H9 (cell line): ENCODE measurements around the gene CFDP1. TPM values are rescaled to one million over a fixed set of nuclear protein-coding genes. Genes with fewer than 3 reads are reported as not detected.

ENCODE experiments used
- DNase-seq: peaks from one replicate; pipeline ENCODE4 v3.0.0-alpha.2; 2017
- H2AFZ ChIP-seq: one replicate; pipeline ENCODE4 v1.6.1; 2013; ENCODE audit warnings: mild to moderate bottlenecking, low read length, control low read depth, moderate library complexity
- H2AK5ac ChIP-seq: 2 replicates; pipeline ENCODE4 v1.6.1; 2013; ENCODE audit warnings: low read length, control low read depth, mixed read lengths; ENCODE audit not compliant: insufficient read length
- H2BK120ac ChIP-seq: one replicate; pipeline ENCODE4 v1.6.1; 2013; ENCODE audit warnings: low read depth, mild to moderate bottlenecking, low read length, control low read depth, inconsistent platforms; ENCODE audit not compliant: poor library complexity, severe bottlenecking
- H2BK12ac ChIP-seq: 2 replicates; pipeline ENCODE4 v1.6.1; 2013; ENCODE audit warnings: low read length, control low read depth, mixed read lengths, low read depth; ENCODE audit not compliant: insufficient read length
- H2BK15ac ChIP-seq: 2 replicates; pipeline ENCODE4 v1.6.1; 2013; ENCODE audit warnings: low read depth, low read length, control low read depth
- H2BK20ac ChIP-seq: one replicate; pipeline ENCODE4 v1.6.1; 2013; ENCODE audit warnings: low read depth, mild to moderate bottlenecking, low read length, control low read depth, inconsistent platforms; ENCODE audit not compliant: poor library complexity, severe bottlenecking
- H2BK5ac ChIP-seq: 2 replicates; pipeline ENCODE4 v1.6.1; 2013; ENCODE audit warnings: low read length, control low read depth, mixed read lengths; ENCODE audit not compliant: insufficient read length
- H3K14ac ChIP-seq: 2 replicates; pipeline ENCODE4 v1.6.1; 2013; ENCODE audit warnings: low read length, control low read depth; ENCODE audit not compliant: insufficient read depth
- H3K18ac ChIP-seq: 2 replicates; pipeline ENCODE4 v1.6.1; 2013; ENCODE audit warnings: low read depth, mild to moderate bottlenecking, mixed read lengths, low read length, control low read depth; ENCODE audit not compliant: insufficient read length
- H3K23ac ChIP-seq: 2 replicates; pipeline ENCODE4 v1.6.1; 2013; ENCODE audit warnings: low read length, control low read depth, mixed read lengths, low read depth; ENCODE audit not compliant: insufficient read length
- H3K23me2 ChIP-seq: 2 replicates; pipeline ENCODE4 v1.6.1; 2013; ENCODE audit warnings: low read depth, mild to moderate bottlenecking, mixed read lengths, low read length, control low read depth; ENCODE audit not compliant: insufficient read length, poor library complexity, severe bottlenecking
- H3K27ac ChIP-seq: 2 replicates; pipeline ENCODE4 v1.5.1; 2013; ENCODE audit warnings: low read length, control low read depth, mixed read lengths, low read depth; ENCODE audit not compliant: insufficient read length
- H3K27me3 ChIP-seq: 2 replicates; pipeline ENCODE4 v1.6.1; 2013; ENCODE audit warnings: low read length, control low read depth, inconsistent platforms; ENCODE audit not compliant: insufficient read depth
- H3K4ac ChIP-seq: 2 replicates; pipeline ENCODE4 v1.6.1; 2013; ENCODE audit warnings: low read depth, mild to moderate bottlenecking, control low read depth, inconsistent platforms, low read length, moderate library complexity
- H3K4me1 ChIP-seq: 2 replicates; pipeline ENCODE4 v1.6.1; 2013; ENCODE audit warnings: low read length, control low read depth, inconsistent platforms; ENCODE audit not compliant: insufficient read depth
- H3K4me2 ChIP-seq: 2 replicates; pipeline ENCODE4 v1.6.1; 2013; ENCODE audit warnings: low read length, control low read depth, mixed read lengths; ENCODE audit not compliant: insufficient read length, insufficient read depth
- H3K56ac ChIP-seq: 2 replicates; pipeline ENCODE4 v1.6.1; 2013; ENCODE audit warnings: low read depth, mild to moderate bottlenecking, mixed read lengths, low read length, control low read depth; ENCODE audit not compliant: insufficient read length
- H3K79me1 ChIP-seq: 2 replicates; pipeline ENCODE4 v1.6.1; 2013; ENCODE audit warnings: low read depth, mild to moderate bottlenecking, moderate library complexity, low read length, control low read depth, inconsistent platforms; ENCODE audit not compliant: insufficient read depth, poor library complexity, severe bottlenecking
- H3K79me2 ChIP-seq: 2 replicates; pipeline ENCODE4 v1.6.1; 2013; ENCODE audit warnings: low read length, control low read depth, inconsistent platforms; ENCODE audit not compliant: insufficient read depth
- H3K9ac ChIP-seq: 2 replicates; pipeline ENCODE4 v1.6.1; 2013; ENCODE audit warnings: low read length, control low read depth, mixed read lengths; ENCODE audit not compliant: insufficient read length; ENCODE audit errors: extremely low read depth
- H3K9me3 ChIP-seq: one replicate; pipeline ENCODE4 v1.6.1; 2013; ENCODE audit warnings: low read depth, low read length, inconsistent platforms; ENCODE audit not compliant: control insufficient read depth
- H3T11ph ChIP-seq: one replicate; pipeline ENCODE4 v1.6.1; 2013; ENCODE audit warnings: mild to moderate bottlenecking, low read length, control low read depth, inconsistent platforms
- H4K20me1 ChIP-seq: one replicate; pipeline ENCODE4 v1.6.1; 2013; ENCODE audit not compliant: control insufficient read depth, insufficient read length, insufficient read depth
- H4K5ac ChIP-seq: 2 replicates; pipeline ENCODE4 v1.6.1; 2013; ENCODE audit warnings: low read depth, mild to moderate bottlenecking, mixed read lengths, low read length, control low read depth; ENCODE audit not compliant: insufficient read length
- H4K8ac ChIP-seq: replicated peaks from 2 replicates; pipeline ENCODE4 v1.6.1; 2013; ENCODE audit warnings: low read length, control low read depth, mixed read lengths, low read depth; ENCODE audit not compliant: insufficient read length
- H4K91ac ChIP-seq: 2 replicates; pipeline ENCODE4 v1.6.1; 2013; ENCODE audit warnings: low read depth, mild to moderate bottlenecking, moderate library complexity, mixed read lengths, low read length, control low read depth; ENCODE audit not compliant: insufficient read length
- H3K27ac Mint-ChIP-seq, 3 experiments: 2 replicates in 2 of 3; 3 replicates in 1 of 3; pipeline ENCODE4 v1.8.0; 2020 to 2021; ENCODE audit warnings: mixed read lengths in 3 of 3, mild to moderate bottlenecking in 1 of 3, moderate library complexity in 1 of 3
- H3K27me3 Mint-ChIP-seq: 2 replicates; pipeline ENCODE4 v1.8.0; 2021; ENCODE audit warnings: low read depth, mild to moderate bottlenecking, moderate library complexity, mixed read lengths
- H3K36me3 Mint-ChIP-seq, 3 experiments: 2 replicates in 2 of 3; 3 replicates in 1 of 3; pipeline ENCODE4 v1.8.0; 2020 to 2021; ENCODE audit warnings: low read depth in 3 of 3, mixed read lengths in 3 of 3; ENCODE audit not compliant: insufficient read depth in 1 of 3
- H3K4me1 Mint-ChIP-seq, 2 experiments: 2 replicates each; pipeline ENCODE4 v1.8.0; 2020; ENCODE audit warnings: mixed read lengths in 2 of 2
- H3K4me3 Mint-ChIP-seq, 2 experiments: 2 replicates in 1 of 2; 3 replicates in 1 of 2; pipeline ENCODE4 v1.8.0; 2020 to 2021; ENCODE audit warnings: mild to moderate bottlenecking in 2 of 2, mixed read lengths in 2 of 2, moderate library complexity in 1 of 2
- H3K9me3 Mint-ChIP-seq, 2 experiments: 2 replicates in 1 of 2; 3 replicates in 1 of 2; pipeline ENCODE4 v1.8.0; 2020; ENCODE audit warnings: mild to moderate bottlenecking in 2 of 2, mixed read lengths in 2 of 2, moderate library complexity in 1 of 2
- CTCF ChIP-seq: fragments of 200-600 bp; sonication (generic); conservative IDR thresholded peaks from 3 replicates; pipeline ENCODE4 v1.8.0; 2021; ENCODE audit warnings: antibody characterized with exemption, mild to moderate bottlenecking
- WGBS: extraction: QIAGEN DNeasy Blood & Tissue Kit; methylation state at CpG from one replicate; pipeline ENCODE4 v1.1.7; 2013; ENCODE audit warnings: missing lambda C conversion rate, low lambda C conversion rate, mixed read lengths; ENCODE audit not compliant: insufficient read length; ENCODE audit errors: extremely low coverage; 5-methylcytosine and 5-hydroxymethylcytosine counted together
- total RNA-seq: library from RNA; stranded (reverse); gene quantifications from 2 replicates; pipeline ENCODE4 v1.2.1, GENCODE V29; 2021

The CFDP1 gene
- total RNA-seq, 1 experiment from 2014 or later, result 89.2 TPM

- Mint-ChIP-seq H3K4me3 (no peak overlapping the region), H3K4me1 (no peaks in the 10 kb centered on the region)
These were observed 103.4 kb downstream of the CFDP1 start for GRCh38 chr16:75329943-75330342.

More at GRCh38 chr16:75329943-75330342, 103.4 kb downstream of the CFDP1 start:
- no peak overlapping the region for H2AFZ ChIP-seq
- no peaks in the 10 kb centered on the region for H3K9me3 ChIP-seq
- no peak overlapping the region for H3K4me2 ChIP-seq
- H3K9me3 Mint-ChIP-seq, result no peaks in the 10 kb centered on the region
- H2BK20ac ChIP-seq, result no peak overlapping the region
- no peak overlapping the region for H2BK120ac ChIP-seq
- H3K79me1 ChIP-seq, result no peaks in the 10 kb centered on the region
- no peak for TF ChIP-seq CTCF
- no peak overlapping the region for H3K14ac ChIP-seq
- H3K79me2 ChIP-seq, result no peaks in the 10 kb centered on the region; the same call in 1 of the 2 replicates
- H3K4me1 ChIP-seq, result no peaks in the 10 kb centered on the region
- H3T11ph ChIP-seq, result no peak overlapping the region
- no peak overlapping the region for H4K91ac ChIP-seq
- H3K27ac Mint-ChIP-seq, result peak overlapping the region in 1 of 3 experiments; percentile 81; a peak in 1 of 7 replicates
- H3K18ac ChIP-seq, result no peak overlapping the region
- no peak overlapping the region for H4K5ac ChIP-seq
- no peak overlapping the region for H2BK15ac ChIP-seq
- no CpG with 5 or more reads among the region's 4 CpGs for WGBS
- no peak overlapping the region for H2AK5ac ChIP-seq
- H3K23me2 ChIP-seq, result no peaks in the 10 kb centered on the region
- no peak overlapping the region for H4K8ac ChIP-seq
- H2BK12ac ChIP-seq, result no peak overlapping the region
- H3K36me3 Mint-ChIP-seq, result peaks cover 2 to 9% (median 5%) of the 10 kb centered on the region in 3 experiments; a peak in 3 of 7 replicates
- H3K9ac ChIP-seq, result no peak overlapping the region
- DNase-seq, result no peak
- H3K56ac ChIP-seq, result no peak overlapping the region
- no peaks in the 10 kb centered on the region for H4K20me1 ChIP-seq
- H3K4ac ChIP-seq, result no peak overlapping the region
- no peak overlapping the region for H3K23ac ChIP-seq
- no peaks in the 10 kb centered on the region for H3K27me3 Mint-ChIP-seq
- H3K27ac ChIP-seq, result no peak overlapping the region
- no peak overlapping the region for H2BK5ac ChIP-seq
- no peaks in the 10 kb centered on the region for H3K27me3 ChIP-seq
